HG03457 (cell line): ENCODE data around the gene CHRD.
A peak's percentile ranks its signal among the peaks of the same experiment; 100 is the strongest.

Experiments used
- ATAC-seq: cut with Tn5 transposase; IDR thresholded peaks from one replicate; pipeline ENCODE4 v1.9.1; 2021; ENCODE audit warnings: moderate number of reproducible peaks; ENCODE audit not compliant: unreplicated experiment

The CHRD gene

DNA sequence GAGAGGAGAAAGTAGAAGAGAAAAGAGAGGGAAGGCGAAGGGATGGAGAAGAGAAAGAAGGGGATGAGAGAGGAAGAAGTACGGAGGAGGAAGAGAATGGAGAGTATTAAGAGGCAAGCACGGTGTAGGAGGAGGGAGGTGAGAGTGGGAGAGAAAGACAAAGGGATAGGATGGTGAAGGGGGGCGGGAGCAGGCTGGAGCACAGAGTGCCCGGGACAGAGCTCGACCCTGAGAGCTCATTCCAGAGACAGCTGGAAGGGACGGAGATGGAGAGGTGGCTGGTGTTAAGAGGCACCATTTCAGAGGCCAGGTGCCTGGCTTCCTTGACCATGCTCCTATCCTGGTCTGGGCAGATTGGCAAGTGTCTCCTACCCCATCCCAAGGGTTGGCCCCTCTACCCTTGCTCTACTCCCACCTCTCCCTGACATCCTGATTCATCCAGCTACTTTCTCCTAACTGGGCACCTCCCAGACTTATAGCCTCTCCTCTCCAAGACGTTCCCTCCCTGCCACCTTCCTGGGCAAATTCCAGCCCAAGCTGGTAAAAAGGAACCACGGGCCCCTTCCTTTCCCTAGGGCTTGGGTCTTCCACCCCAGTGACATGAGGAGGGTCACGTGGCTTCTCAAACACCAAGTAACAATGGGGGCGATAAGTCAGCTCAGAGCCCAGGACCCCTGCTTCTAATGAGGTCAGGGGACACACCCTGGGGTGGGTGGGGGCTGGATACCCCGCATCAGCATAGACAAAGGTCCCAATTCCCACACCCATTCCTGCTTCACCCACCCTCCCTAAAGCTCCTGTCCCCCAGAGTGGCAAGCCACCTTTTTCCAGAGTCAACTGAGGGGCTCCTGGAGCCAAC, 19.6 kb upstream of the CHRD start:
- no peak for ATAC-seq

DNA sequence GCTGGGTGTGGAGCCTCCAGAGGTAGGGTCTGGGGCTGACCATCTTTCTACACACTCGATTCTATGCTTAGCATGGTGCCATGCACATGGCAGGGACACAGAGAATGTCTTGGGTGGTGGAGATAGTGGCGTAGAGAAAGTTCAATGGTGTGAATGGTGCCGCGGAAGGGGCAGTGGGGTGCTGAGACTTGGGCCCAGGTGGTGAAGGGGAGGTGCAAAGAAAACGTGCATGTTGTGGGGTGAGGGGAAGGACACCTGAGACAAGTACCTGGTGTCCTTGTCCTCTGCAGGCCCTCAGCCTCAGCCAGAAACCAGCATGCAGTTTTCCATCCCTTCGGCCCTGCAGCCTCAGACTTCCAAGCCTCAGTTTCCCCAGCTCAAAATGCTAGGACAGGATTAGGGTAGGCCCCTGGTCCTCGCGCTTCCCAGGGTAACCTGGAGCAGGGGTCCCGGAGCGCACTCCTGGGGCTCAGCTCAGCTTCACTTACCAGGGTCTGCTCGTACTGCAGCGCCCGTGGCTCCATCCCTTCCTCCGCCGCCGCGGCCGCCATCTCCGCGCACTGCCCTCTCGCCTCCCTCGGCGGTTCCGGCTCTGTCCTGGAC, 18.8 kb upstream of the CHRD start:
- no peak for ATAC-seq

DNA sequence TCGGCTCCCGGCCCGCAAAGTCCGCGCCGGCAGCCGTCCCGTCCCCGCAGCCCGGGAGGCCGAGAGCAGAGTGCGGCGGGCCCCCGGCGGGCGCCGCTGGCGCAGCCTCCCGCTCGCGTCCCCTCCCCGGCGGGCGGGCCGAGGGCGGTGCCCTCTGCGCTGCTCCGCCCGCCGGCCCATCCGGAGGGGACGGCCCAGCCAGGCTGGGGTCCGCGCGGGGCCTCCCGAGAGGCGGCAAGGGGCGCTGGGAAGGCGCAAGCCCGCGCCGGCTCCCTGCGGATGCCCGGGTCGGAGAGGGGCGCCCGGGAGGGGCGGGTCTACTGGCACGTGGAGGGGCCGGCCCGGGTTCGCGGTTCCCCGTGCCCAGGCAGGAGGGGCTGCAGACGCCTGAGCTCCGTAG, 18.3 kb upstream of the CHRD start, which contains the start of the genes CLCN2 and POLR2H:
TSS of gene CLCN2 (minus strand) at position 74 of the 400 bp plus-strand sequence. CDS start 126 bp downstream, outside the sequence.
TSS of gene POLR2H (plus strand) at position 179 of the 400 bp plus-strand sequence. CDS start 1,783 bp downstream, outside the sequence.
- no peak for ATAC-seq

DNA sequence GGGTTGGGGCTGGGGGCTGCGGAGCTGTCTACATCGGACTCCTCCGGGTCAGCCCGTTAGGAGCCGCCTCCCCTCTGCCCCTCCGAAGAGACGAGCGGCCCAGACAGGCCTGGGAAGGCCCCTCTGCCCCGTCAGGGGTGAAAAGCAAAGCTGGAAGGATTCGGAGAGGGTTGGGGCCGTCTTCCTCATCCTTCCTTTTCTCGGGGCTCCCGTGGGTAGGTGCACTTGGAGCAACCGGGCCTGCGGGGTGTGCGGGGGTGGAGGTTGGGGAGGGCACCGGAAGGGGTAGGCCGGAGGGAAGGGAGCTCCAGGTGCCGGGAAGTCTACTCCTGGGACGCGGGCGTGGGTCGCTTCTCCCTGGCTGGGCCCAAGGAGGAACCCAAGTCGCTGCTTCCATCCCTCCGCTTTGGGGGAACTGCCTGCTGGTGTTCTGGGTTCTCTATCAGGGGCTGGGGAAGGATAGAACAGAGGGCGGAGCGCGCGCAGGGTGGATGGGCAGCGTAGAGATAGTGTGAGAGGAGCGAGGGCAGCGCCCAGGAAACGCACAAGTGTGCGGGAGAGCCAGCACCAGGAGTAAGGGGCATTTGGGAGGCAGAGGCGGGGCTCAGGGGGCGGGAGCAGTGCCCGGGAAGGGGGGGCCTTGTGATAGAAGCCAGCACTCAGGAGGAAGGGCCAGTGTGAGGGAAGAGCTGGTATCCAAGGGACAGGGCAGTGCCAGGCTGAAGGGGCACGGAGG, 17.8 kb upstream of the CHRD start:
- no peak for ATAC-seq

DNA sequence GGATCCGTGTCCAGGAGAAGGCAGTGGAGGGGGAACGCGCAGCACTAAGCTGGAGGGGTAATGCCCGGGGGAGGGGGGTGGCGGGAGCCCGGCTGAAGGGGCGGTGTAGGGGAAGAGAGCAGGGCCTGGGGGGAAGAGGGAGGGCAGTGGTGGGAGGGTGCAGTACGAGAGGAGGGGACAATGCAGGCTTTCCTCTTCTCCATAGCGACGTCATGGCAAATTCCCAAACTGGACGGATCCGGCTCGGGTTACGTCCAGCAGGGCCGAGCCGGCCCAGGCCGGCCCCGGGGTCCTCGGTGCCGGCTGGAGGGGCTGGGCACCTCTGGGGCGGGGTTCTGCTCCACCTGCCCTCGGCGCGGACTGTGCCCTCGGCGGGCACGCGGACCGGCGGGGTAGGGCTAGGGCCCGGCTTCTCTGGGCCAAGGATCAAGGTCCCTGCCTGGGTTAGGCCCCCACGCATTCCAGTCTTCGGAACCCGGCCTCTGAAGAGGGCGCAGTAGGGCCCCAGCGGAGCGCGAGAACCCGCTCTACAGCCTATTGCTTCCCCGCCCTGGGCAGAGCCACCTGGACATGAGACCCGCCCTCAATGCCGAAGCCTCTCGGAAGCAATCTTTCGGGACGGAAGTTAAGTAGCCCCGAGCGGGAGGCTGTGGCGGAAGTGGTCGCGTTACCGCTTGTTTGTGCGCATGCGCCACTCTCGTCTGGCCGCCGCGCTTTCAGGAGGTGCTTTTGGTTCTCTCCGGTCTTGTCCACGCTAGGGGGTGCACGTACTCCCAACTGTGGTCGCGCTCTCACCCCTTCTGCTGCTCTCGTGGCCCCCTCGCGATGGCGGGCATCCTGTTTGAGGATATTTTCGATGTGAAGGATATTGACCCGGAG, 16.9 kb upstream of the CHRD start:
- peak; percentile 80 for ATAC-seq

DNA sequence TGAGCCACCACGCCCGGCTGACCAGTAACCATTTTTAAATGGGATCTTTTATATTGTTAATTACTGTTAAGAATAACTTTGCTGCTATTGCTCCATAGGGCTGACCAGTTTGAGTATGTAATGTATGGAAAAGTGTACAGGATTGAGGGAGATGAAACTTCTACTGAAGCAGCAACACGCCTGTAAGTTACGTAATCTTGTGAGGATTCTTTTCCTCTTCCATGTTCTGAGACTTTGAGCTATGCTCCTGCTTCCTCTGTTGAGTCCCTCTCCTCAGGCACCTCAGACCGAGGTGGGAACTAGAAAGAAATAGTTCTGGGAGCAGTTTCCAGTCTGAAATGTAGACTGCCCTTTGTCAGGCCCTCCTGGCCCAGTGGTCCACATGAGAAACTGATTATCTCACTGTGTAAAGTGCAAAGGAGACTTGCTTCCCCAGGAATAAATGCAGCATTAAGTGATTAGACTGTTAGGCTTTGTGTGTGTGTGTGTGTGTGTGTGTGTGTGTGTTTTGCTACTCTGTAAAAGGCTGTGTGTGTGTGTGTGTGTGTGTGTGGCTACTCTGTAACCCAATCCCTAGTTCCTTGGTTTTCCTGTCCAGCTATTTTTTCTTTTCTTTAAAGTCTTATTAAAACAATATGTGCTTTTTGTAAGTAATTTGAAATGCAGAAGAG, 13.1 kb upstream of the CHRD start:
- ATAC-seq, result no peak

DNA sequence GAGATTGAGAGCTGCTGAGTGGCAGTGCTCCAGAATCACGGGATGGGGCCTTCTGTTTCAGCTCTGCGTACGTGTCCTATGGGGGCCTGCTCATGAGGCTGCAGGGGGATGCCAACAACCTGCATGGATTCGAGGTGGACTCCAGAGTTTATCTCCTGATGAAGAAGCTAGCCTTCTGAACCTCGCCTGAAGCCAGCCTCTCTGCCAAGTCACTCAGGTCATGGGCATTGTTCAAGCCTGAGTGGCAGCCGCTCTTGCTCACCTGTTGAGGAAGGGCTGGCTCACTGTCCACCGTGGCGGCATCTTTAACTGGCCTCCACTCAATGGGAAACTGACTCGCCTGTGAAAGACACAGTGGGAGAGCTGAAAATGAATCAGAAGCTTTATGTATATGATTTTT, 11.7 kb upstream of the CHRD start:
- no peak for ATAC-seq

DNA sequence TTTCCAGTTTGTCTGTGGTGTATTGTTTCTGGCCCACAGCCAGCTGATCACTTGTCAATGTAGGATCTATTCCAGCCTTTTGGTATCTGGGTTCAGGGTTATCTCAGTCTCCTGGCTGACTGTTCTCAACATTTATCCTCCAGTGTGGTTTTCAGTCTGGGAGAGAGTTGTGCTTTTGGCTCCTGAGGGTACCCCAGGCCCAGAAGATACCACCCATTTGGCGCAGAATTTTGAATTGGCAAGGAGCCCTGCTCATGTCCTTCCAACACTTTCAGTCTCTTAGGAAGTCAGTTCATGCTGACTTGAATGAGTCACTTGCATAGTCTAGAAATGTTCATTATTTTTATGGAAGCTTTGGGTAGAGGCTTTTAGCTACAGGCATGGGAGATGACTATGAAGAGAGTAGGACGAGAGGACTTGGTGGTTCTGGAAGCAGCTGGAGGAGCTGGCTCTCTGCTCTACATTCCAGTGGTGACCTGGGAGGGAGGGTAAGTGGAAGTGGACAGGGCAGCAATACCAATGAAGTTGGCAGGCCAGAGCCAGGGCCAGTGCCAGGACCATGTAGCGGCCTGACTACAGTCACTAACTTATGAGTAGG, 11.2 kb upstream of the CHRD start:
- no peak for ATAC-seq

DNA sequence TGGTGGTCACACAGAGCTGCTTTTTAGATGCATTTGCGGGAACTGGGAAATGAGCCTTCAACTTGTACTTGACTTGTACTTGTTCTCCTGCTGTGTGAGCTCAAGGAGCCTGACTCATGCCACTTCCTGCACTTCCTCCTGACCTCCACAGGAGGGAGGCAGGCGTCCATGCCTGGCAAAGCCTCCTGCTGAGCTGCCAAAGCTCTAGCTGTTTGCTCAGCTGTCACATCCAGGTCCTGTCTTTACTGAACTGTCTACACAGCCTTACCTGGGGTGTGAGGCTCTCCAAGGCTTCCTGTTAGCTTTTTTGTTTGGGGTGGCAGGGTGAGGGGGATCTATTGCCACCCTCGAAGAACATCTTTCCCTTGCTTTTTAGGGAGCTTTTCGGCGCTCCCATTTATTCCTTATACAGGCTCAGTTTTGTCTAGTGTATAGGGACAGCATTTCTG, 8.3 kb upstream of the CHRD start:
- ATAC-seq, result no peak

DNA sequence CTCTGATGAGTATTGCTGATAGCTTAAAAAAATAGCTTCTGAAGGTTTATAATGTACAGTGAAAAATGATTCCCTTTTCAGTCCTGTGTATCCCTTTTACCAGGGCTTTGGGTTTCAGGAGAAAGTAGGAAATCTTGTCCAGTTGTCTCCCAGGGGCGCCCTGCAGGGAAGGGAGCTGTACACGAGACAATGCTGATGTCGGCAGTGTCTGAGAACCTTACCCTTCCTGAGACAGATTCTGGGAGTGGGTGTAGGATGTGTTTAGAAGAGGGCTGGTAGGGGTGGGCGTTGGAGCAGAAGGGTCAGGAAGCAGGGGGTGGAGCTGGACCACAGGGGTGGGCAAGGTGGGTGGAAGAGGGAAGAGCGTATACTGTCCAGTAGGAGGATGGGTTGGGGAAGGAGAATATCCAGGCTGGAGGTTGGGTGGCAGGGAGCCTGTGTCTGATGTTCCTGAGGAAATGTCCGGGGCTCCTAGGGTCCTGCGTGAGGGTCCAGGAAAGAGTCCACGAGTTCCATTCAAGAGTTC, 7.5 kb upstream of the CHRD start:
- no peak for ATAC-seq

DNA sequence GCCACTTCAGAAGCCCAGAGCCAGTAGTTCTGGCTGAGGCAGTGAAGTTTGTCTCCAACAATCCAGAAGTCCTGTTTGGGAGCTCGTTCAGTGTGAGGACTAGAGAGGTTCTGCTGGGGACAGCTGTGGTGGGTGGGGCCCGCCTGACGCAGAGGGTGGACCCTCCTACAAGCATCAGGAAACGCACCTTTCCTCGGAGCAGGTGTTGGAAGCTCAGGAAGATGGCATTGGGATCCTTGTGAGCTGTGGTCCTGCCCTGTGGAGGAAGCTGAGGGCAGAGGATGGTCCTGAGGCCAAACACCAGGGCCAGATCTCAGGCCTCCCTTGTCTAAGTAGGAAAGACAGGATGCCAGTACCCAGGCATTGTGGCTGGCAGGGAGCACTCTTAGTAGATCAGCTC, 6.9 kb upstream of the CHRD start:
- no peak for ATAC-seq

DNA sequence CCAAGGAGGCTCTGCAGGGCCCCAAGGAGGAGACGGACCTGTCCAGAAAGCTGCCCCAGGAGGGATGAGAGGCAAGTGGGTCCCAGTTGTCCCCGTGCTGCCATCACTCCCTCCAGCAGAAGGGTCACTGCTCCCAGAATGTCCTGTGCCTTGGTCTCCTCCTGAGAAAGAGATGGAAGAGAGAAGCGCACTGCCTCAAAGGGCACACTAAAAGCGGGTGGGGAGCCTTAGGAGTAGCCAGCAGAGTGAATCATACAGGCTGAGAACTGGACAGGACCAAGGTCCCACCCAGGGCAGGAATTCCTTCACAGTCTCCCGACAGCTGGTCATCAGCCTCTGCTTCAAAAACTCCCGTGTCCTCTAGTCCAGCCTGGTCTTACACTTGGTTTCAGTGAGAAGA, 6.4 kb upstream of the CHRD start:
- ATAC-seq, result no peak

DNA sequence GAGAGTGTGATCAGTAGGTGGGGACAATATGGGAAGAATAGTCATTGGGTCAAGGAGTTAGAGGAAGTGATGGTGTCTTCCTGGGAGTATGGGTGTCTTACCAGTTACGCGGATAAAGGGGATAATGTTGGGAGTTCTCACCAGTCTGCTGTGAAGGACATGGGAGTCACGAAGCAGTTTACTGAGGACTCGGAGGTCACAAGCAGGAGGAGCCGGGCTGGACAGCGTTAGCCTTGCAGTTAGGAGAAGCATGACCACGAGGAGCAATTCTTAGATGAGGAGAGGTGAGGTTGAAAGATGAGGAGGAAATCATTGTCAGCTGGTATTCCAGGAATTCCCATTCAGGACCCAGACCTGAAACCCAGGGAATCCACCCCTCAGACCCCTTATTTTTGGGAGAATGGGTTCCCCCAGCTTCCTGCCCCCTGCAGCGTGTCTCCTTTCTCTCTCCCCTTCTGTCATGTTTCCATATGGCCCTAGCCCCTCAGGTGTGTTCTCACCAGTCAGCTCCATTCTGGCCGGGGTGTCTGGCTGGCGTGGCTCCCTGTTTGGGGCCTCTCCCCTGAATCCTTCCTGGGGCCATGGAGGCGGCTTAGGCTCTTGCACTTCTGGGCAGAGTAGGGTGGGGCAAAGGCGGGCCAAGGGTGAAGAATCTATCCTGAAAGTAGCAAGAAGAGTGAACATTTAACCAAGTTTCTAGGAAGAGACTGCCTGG, 4.0 kb upstream of the CHRD start:
- ATAC-seq, result no peak

DNA sequence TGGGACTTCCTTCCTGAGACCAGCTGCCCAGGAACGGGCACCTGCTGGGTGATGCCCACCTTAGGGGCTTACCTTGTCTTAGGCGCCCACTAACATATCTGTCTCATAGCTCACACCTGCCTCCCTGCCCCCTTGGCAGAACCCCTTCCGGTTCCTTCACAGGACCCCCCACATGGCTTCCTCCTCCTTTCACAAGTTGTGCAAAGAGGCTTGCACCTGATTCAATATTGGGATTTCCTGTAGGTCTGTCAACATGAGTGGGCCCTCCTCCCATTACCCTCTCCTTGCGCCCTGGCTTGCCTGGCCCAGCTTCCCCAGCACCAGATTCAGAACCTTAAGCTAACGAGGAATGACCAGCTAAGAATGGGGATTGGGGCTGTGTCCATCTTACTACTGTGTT, 2.5 kb upstream of the CHRD start:
- no peak for ATAC-seq

DNA sequence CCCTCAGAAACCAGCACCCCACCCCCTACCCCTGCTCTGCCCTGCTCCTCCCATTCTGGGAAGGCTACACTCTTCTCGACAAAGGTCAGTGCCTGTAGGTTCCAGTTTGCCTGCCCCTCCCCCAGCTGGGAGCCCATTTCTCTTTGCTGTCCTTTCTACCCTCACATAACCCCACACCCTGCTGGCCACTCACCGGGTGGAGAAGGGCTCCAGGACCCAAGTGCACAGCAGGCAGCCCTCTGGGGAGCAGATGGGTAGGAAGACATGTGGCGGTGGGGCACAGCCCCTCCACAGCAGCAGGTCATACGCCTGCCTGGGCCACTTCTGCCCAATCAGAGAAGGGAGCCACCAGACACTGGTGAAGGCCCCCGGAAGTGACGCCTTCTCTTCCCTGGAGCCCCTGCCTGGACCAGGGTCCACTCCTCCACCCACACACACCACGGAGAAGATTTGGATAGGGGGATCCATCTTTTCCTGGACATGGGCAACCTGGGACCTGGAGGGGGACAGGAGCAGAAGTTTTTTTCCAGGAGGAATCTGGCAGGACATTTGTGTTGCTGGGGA, 1.9 kb upstream of the CHRD start, which contains the start of gene THPO:
TSS of gene THPO (minus strand) at position 326 of the 564 bp plus-strand sequence. CDS start 1,948 bp downstream, outside the sequence.
- ATAC-seq, result no peak

DNA sequence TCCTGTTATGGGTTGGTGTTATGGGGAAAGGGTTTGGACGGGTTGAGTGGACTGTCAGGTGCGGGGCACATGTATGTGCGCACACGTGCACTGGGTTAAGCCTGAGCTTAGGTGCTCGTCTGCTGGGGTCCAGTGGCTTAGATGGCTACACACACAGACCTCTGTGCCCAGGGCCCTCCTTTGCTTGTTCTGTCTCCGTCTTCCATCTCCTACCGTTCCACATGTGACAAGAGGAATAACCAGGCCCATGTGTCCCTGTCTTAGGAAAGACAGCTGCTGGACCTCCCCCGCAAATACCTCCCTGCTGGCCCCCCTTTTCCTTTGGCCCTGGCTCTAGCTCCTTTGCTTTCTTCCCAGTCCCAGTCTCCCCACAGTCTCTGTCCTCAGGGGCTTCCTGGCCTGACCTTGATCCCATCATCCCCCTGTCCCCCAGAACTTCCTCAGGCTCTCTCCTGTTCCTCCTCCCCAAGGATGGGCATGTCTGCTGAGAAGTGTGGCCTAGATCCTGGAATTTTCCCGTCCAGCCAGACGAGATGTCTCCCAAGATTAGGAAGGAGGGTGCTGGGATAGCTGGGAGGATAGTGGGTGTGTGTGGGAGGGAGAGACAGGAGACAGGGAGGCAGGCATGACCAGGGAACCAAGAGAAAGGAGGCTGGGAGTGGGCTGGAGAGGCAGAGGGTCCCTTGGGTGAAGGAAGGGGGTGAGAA, 1.1 kb upstream of the CHRD start:
- ATAC-seq, result no peak

DNA sequence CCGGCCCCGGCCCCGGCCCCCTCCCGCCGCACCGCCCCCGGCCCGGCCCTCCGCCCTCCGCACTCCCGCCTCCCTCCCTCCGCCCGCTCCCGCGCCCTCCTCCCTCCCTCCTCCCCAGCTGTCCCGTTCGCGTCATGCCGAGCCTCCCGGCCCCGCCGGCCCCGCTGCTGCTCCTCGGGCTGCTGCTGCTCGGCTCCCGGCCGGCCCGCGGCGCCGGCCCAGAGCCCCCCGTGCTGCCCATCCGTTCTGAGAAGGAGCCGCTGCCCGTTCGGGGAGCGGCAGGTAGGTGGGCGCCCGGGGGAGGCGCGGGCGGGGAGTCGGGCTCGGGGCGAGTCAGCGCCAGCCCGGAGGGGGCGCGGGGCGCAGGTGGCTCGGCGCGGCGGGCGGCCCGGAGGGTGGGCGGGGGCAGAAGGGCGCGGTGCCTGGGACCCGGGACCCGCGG, 352 bp downstream of the CHRD start:
- ATAC-seq, result no peak
